Breast epithelium (tissue), 3 donors: ENCODE data around the gene PDHX.

Source experiments
- CTCF ChIP-seq, 3 donors: fragments of 450-650 bp; IDR thresholded peaks; one replicate each; pipeline ENCODE4 v1.5.1; 2016 to 2017; ENCODE audit warnings: antibody characterized with exemption in 3 of 3, mild to moderate bottlenecking in 3 of 3, moderate library complexity in 3 of 3
- POLR2A ChIP-seq: fragments of 450-650 bp; IDR thresholded peaks from one replicate; pipeline ENCODE4 v1.6.1; 2016; ENCODE audit warnings: antibody characterized with exemption, mild to moderate bottlenecking, moderate library complexity

- TF ChIP-seq CTCF (IDR thresholded peaks at IDR 0.05) (no peak), POLR2A (no peak)
Observed at GRCh38 chr11:34964610-34965331, 48.4 kb downstream of the PDHX start.
